Karpas-422 (cell line): Measurements from ENCODE around the gene NTSR1. TPM values are rescaled to one million over a fixed set of nuclear protein-coding genes. Genes with fewer than 3 reads are reported as not detected.

Source experiments
- DNase-seq: peaks from one replicate; pipeline ENCODE4 v3.0.0-alpha.2; 2015
- H2AFZ ChIP-seq: fragments of 200-600 bp; sonication (generic); 2 replicates; pipeline ENCODE4 v1.6.1; 2014; ENCODE audit warnings: antibody characterized with exemption, low read length, mixed read lengths
- H3K27ac ChIP-seq: fragments of 200-600 bp; sonication (generic); 2 replicates; pipeline ENCODE4 v1.5.1; 2014; ENCODE audit warnings: mild to moderate bottlenecking, low read length, moderate library complexity
- H3K27me3 ChIP-seq: fragments of 200-600 bp; sonication (generic); 2 replicates; pipeline ENCODE4 v1.6.1; 2014; ENCODE audit warnings: low read length, mixed read lengths
- H3K36me3 ChIP-seq: fragments of 200-600 bp; sonication (generic); 2 replicates; pipeline ENCODE4 v1.6.1; 2014; ENCODE audit warnings: low read length, mixed read lengths; ENCODE audit not compliant: insufficient read depth
- H3K4me1 ChIP-seq: fragments of 200-600 bp; sonication (generic); 2 replicates; pipeline ENCODE4 v1.6.1; 2014; ENCODE audit warnings: mild to moderate bottlenecking, low read length, mixed read lengths
- H3K4me2 ChIP-seq: fragments of 200-600 bp; sonication (generic); 2 replicates; pipeline ENCODE4 v1.6.1; 2014; ENCODE audit warnings: low read length, low read depth, mild to moderate bottlenecking; ENCODE audit not compliant: poor library complexity, severe bottlenecking
- H3K4me3 ChIP-seq: fragments of 200-600 bp; sonication (generic); 2 replicates; pipeline ENCODE4 v1.5.1; 2014; ENCODE audit warnings: mild to moderate bottlenecking, antibody characterized with exemption, low read length, mixed read lengths
- H3K79me2 ChIP-seq: fragments of 200-600 bp; sonication (generic); 2 replicates; pipeline ENCODE4 v1.6.1; 2014; ENCODE audit warnings: mild to moderate bottlenecking, low read length, mixed read lengths
- H3K9ac ChIP-seq: fragments of 200-600 bp; sonication (generic); 2 replicates; pipeline ENCODE4 v1.6.0; 2014; ENCODE audit warnings: low read length
- H3K9me2 ChIP-seq: fragments of 200-600 bp; sonication (generic), shearing (Covaris generic); replicated peaks from 2 replicates; pipeline ENCODE4 v1.6.0; 2014; ENCODE audit warnings: mild to moderate bottlenecking, low read length, moderate library complexity; ENCODE audit not compliant: insufficient read depth
- H3K9me3 ChIP-seq: fragments of 300-700, 200-600 bp; sonication (generic); 2 replicates; pipeline ENCODE4 v1.6.1; 2014; ENCODE audit warnings: low read length, mixed read lengths
- H4K20me1 ChIP-seq: fragments of 200-600 bp; sonication (generic); 2 replicates; pipeline ENCODE4 v1.6.1; 2014; ENCODE audit warnings: mild to moderate bottlenecking, antibody characterized with exemption, low read length, low read depth; ENCODE audit not compliant: insufficient read depth
- total RNA-seq: library from RNA; depleted of rRNA; stranded (reverse); fragments of >200 nt; shearing (Covaris generic); gene quantifications from 2 replicates; pipeline ENCODE4 v1.2.3, GENCODE V29; 2014; ENCODE audit warnings: low replicate concordance

The NTSR1 gene
- total RNA-seq, 1 experiment from 2014 or later: not detected

DNA sequence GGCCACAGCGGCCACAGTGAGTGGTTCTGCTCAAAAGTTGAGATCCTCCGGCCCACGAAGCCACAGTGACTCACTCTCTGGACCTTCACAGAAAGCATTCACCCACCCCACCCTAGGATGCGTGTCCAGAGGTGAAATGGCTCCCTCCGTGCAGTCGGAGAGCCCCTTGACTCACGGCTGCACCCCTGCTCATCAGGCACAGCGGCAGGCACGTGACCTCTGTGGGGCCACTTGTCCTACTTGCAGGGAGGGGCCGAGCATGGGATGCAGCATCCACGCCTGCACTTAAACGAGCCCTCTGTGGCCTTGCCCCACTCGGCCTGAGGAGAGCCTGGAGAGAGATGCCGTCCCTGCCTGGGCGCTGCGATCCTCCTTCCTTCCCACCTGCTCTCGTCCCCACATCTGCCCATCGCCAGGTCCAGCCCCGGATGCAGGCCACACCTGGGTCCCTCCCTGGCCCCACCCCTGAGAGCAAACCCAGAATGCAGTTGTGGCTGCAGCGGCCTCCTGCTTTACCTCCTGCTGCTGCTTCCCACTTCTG lies 28.7 kb downstream of the NTSR1 start:
- Histone ChIP-seq H4K20me1 (no peaks in the 10 kb centered on the region), H3K4me2 (no peak overlapping the region), H3K27me3 (no peaks in the 10 kb centered on the region), H3K79me2 (no peaks in the 10 kb centered on the region), H3K9me3 (no peaks in the 10 kb centered on the region), H3K9ac (no peak overlapping the region), H3K4me1 (no peaks in the 10 kb centered on the region), H3K4me3 (no peak overlapping the region), H3K27ac (no peak overlapping the region), H3K36me3 (no peaks in the 10 kb centered on the region), H3K9me2 (no peaks in the 10 kb centered on the region), H2AFZ (no peak overlapping the region)
- no peak for DNase-seq

DNA sequence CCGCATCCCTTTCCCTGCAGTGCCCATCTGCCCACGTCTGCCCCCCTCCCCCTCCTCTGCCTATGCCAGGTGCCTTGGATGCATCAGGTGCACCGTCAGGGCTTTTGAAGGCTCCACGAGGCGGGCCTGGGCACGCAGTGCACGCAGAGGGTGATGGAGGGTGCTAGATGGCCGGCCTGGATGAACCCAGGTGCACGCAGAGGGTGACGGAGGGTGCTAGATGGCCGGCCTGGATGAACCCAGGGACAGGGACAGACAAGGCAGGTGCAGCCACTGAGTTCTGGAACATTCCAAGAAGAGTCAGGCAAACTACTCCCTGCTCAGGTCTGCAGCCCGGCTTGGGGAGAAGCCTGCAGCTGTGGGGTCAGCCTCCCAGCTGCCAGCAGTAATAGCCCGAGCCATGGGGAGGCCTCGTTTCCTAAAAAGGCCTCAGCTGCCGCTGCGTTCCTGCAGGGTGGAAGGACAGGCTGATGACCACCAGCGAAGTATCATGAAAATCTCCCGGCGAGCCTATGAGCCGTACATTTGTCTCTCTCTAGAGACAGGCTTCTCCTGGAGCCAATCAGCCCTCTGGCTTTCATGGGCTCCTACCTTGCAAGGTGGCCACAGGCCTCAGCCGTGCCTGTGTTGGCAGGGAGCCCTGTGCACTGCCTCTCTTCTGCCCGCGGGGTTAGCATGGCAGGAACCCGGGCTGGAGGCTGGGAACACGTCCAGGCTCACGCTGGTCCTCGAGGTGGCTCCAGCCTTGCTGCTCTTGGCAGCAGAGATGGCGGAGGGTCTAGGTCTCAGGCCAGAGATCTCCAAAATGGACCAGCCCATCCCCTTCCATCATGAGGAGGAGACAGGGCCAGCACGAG lies 29.6 kb downstream of the NTSR1 start:
- no peak overlapping the region for H3K9ac ChIP-seq
- H3K4me3 ChIP-seq: no peak overlapping the region
- H3K9me3 ChIP-seq: no peaks in the 10 kb centered on the region
- no peak overlapping the region for H3K27ac ChIP-seq
- H3K4me2 ChIP-seq: no peak overlapping the region
- H3K4me1 ChIP-seq: no peaks in the 10 kb centered on the region
- no peaks in the 10 kb centered on the region for H3K9me2 ChIP-seq
- H2AFZ ChIP-seq: no peak overlapping the region
- no peaks in the 10 kb centered on the region for H3K27me3 ChIP-seq
- H3K36me3 ChIP-seq: no peaks in the 10 kb centered on the region
- no peaks in the 10 kb centered on the region for H4K20me1 ChIP-seq
- no peaks in the 10 kb centered on the region for H3K79me2 ChIP-seq
- DNase-seq: no peak

DNA sequence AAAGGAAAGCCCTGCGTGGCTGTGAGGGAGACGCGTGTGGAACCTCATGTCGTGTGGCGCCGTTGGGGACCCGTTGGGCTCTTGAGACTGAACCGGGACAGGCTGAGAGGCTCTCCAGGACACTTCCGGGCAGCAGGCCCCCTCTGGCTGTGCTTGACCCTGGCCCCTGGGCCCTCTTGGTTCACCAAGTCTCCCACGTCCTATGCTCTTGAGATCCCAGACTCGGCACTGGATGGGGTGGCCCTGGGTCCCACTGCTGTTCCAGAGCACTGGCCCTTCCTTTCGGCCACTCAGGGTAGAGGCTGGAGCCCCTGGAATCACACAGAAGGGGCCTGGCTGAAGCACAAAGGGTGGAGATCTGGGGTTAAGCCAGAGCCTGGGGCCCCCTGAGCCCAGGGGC lies 30.4 kb downstream of the NTSR1 start:
- no peak for DNase-seq
- no peaks in the 10 kb centered on the region for H3K36me3 ChIP-seq
- no peaks in the 10 kb centered on the region for H3K79me2 ChIP-seq
- H3K9ac ChIP-seq: no peak overlapping the region
- H3K4me2 ChIP-seq: no peak overlapping the region
- H3K9me2 ChIP-seq: no peaks in the 10 kb centered on the region
- no peaks in the 10 kb centered on the region for H3K27me3 ChIP-seq
- no peak overlapping the region for H3K27ac ChIP-seq
- H4K20me1 ChIP-seq: no peaks in the 10 kb centered on the region
- no peak overlapping the region for H3K4me3 ChIP-seq
- H3K4me1 ChIP-seq: no peaks in the 10 kb centered on the region
- H3K9me3 ChIP-seq: no peaks in the 10 kb centered on the region
- no peak overlapping the region for H2AFZ ChIP-seq

DNA sequence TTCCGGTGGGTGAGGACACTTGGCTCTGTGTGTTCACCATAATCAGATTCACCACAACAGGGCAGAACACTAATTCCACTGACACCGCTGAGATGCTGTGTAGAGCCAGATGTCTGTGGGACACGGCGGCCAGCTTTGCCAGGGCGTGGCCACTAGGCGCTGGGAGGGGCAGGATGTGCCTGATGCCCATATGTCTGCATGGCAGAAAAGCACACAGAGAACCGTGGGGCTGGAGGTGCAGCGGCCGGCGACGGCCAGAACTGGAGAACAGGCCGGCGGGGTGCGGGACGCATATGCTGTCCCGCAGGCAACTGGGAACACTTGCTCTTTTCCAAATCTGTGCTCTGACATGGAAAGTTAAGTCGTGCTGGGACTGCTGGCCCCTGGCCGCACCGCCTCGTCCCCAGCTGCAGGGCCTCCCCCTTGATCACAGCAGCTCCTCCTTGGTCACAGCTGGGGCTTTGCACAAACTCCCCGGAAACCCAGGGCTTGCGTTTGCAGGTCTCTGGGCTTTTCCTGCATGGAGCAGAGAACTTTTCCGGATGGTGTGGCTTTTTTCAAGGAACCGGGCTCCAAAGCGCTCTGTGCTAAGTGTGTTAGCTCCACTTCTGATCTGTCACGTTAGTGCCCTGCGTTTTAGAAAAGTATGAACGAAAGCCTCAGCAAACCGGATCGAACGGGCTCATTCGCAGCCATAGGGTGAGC lies 31.1 kb downstream of the NTSR1 start:
- no peak for DNase-seq
- H3K27me3 ChIP-seq: no peaks in the 10 kb centered on the region
- no peak overlapping the region for H3K27ac ChIP-seq
- H3K4me1 ChIP-seq: no peaks in the 10 kb centered on the region
- H3K9me2 ChIP-seq: no peaks in the 10 kb centered on the region
- H3K4me3 ChIP-seq: no peak overlapping the region
- H4K20me1 ChIP-seq: no peaks in the 10 kb centered on the region
- H3K9me3 ChIP-seq: no peaks in the 10 kb centered on the region
- no peak overlapping the region for H2AFZ ChIP-seq
- no peak overlapping the region for H3K9ac ChIP-seq
- H3K36me3 ChIP-seq: no peaks in the 10 kb centered on the region
- no peak overlapping the region for H3K4me2 ChIP-seq
- no peaks in the 10 kb centered on the region for H3K79me2 ChIP-seq

DNA sequence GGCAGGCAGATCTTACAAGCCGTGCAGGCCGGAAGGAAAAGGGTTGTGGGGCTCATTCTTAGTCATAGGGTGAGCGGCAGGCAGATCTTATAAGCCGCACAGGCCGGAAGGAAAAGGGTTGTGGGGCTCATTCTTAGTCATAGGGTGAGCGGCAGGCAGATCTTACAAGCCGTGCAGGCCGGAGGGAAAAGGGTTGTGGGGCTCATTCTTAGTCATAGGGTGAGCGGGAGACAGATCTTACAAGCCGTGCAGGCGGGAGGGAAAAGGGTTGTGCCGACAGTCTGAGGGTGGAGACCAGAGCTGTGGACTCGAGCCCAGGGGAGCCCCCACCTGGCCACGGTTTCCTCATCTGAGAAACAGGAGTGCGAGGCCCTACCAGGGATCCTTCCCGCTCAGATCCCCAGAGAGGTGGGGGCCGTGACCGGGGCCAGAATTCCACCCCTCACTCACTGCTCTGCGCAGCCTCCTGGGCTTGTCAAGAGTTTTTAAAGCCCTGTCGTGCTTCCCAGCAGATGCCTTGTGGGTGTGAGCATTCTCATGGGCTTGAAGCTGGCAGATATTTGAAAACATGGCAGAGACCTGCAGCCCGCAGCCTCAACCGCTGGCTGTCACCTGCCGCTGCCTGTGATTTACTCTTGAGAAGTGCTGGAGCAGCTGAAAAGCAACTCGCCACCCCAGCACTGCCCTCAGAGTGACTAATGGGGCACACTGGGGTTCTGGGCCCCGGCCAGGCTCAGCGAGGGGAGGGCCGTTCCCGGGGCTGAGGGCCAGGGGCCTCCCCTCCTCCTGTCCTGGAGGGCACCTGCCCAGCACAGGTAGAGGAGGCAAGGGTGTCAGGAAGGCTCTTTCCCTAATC lies 31.9 kb downstream of the NTSR1 start:
- H3K27ac ChIP-seq: no peak overlapping the region
- H3K27me3 ChIP-seq: no peaks in the 10 kb centered on the region
- DNase-seq: no peak
- H3K9ac ChIP-seq: no peak overlapping the region
- H3K36me3 ChIP-seq: no peaks in the 10 kb centered on the region
- H3K9me2 ChIP-seq: no peaks in the 10 kb centered on the region
- no peaks in the 10 kb centered on the region for H3K4me1 ChIP-seq
- no peaks in the 10 kb centered on the region for H3K9me3 ChIP-seq
- no peak overlapping the region for H3K4me2 ChIP-seq
- no peaks in the 10 kb centered on the region for H3K79me2 ChIP-seq
- no peaks in the 10 kb centered on the region for H4K20me1 ChIP-seq
- H3K4me3 ChIP-seq: no peak overlapping the region
- H2AFZ ChIP-seq: no peak overlapping the region

DNA sequence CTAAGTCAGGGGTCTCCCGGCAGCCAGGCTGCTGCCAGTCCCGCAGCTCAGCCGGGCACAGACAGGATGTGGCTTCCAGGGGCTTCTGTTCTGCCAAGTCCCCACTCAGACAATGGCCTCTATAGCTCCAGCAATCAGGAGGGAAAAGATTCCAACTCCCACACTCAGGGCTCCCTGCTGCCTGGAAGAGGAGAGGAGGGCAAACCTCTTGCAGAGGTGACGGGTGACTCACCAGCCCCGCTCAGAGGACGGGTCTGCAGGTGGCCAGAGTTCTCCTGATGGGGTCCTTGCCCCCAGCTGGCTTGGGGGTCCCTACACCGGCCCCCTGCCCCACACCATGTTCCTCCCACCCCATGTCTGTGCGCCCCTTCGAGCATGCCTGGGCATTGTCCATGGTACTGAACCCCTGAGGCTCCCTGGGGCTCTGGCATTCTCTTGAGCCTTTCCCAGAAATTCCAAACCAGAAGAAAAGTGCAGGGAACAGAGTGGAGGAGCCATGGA lies 32.6 kb downstream of the NTSR1 start:
- Histone ChIP-seq H3K4me1 (no peaks in the 10 kb centered on the region), H3K9me3 (no peaks in the 10 kb centered on the region), H3K36me3 (no peaks in the 10 kb centered on the region), H3K79me2 (no peaks in the 10 kb centered on the region), H3K9ac (no peak overlapping the region), H4K20me1 (no peaks in the 10 kb centered on the region), H3K27ac (no peak overlapping the region), H3K4me3 (no peak overlapping the region), H3K27me3 (no peaks in the 10 kb centered on the region), H3K4me2 (no peak overlapping the region), H2AFZ (no peak overlapping the region), H3K9me2 (no peaks in the 10 kb centered on the region)
- DNase-seq: no peak

DNA sequence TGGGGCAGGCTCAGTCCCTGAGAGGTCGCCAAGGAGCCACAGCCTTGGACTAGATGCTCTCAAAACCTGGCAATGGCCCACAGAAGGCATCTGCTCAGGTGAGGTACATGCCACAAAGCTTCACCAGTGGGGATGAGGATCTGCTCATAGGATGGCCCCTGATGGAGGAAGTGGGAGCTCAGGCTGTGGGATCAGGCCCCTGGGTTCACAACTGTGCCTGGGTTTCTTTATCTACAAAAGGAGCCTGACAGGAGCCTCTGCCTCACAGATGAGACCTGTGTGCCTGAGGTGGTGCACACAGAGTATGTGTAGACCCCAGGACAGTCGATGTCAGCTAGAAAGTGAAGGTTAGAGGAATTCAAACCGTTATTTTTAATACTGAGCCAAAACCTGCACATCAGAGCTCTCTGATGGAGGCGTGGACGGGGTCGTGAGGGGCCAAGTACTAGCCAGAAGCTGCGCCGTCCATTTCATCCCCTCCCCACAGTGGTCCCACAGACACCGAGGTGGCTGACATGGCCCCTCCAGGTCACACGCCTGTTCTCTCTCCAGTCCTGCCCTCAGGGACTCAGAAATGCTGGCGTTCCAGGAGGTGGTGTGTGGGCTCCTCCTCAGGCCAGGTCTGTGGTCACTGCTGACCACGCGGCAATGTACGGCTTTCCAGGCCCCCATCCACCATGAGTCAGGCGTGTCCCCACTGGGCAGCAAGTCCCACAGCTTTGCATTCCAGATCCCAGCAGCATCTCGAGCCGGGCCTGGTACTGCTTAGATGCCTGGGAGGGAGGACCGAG lies 33.3 kb downstream of the NTSR1 start:
- Histone ChIP-seq H3K27me3 (no peaks in the 10 kb centered on the region), H2AFZ (no peak overlapping the region), H3K36me3 (no peaks in the 10 kb centered on the region), H3K9me2 (no peaks in the 10 kb centered on the region), H3K4me2 (no peak overlapping the region), H3K27ac (no peak overlapping the region), H3K9me3 (no peaks in the 10 kb centered on the region), H3K4me3 (no peak overlapping the region), H3K4me1 (no peaks in the 10 kb centered on the region), H4K20me1 (no peaks in the 10 kb centered on the region), H3K9ac (no peak overlapping the region), H3K79me2 (no peaks in the 10 kb centered on the region)
- DNase-seq: no peak
